Heart left ventricle (tissue), 16 donors: ENCODE results near the gene WDCP. TPM values are rescaled to one million over a fixed set of nuclear protein-coding genes. Genes with fewer than 3 reads are reported as not detected.

Source experiments
- ATAC-seq, 4 donors: fragments of 200-7000 bp; cut with Tn5 transposase; one replicate each; pipeline ENCODE4 v1.9.1; 2020 to 2022; ENCODE audit warnings: moderate library complexity in 4 of 4, mild to moderate bottlenecking in 3 of 4, moderate number of reproducible peaks in 1 of 4
- DNase-seq, 5 donors: peaks; one replicate each; pipeline ENCODE4 v3.0.0-alpha.2; 2020
- H3K27ac ChIP-seq, 12 donors: fragments of 200-600 bp; sonication (generic) in 4 of 12; one replicate each; pipeline versions ENCODE4 v1.5.0 to v1.8.0; 2016 to 2022; ENCODE audit warnings: mild to moderate bottlenecking in 2 of 12
- H3K27me3 ChIP-seq, 9 donors: fragments of 200-600 bp; sonication (generic) in 2 of 9; one replicate each; pipeline versions ENCODE4 v1.5.1 to v1.8.0; 2016 to 2022; ENCODE audit warnings: mild to moderate bottlenecking in 3 of 9
- H3K36me3 ChIP-seq, 9 donors: fragments of 200-600 bp; sonication (generic) in 2 of 9; one replicate each; pipeline versions ENCODE4 v1.5.0 to v1.8.0; 2018 to 2022; ENCODE audit warnings: mild to moderate bottlenecking in 2 of 9
- H3K4me1 ChIP-seq, 12 donors: fragments of 200-600 bp; sonication (generic) in 4 of 12; one replicate each; pipeline versions ENCODE4 v1.5.0 to v1.8.0; 2016 to 2022; ENCODE audit warnings: mild to moderate bottlenecking in 3 of 12
- H3K4me3 ChIP-seq, 12 donors: fragments of 200-600 bp; sonication (generic) in 4 of 12; one replicate each; pipeline versions ENCODE4 v1.5.0 to v1.8.0; 2017 to 2022; ENCODE audit warnings: mild to moderate bottlenecking in 9 of 12, moderate library complexity in 4 of 12
- H3K9me3 ChIP-seq, 12 donors: fragments of 200-600 bp; sonication (generic) in 4 of 12; one replicate each; pipeline versions ENCODE4 v1.5.0 to v1.8.0; 2016 to 2022; ENCODE audit warnings: mild to moderate bottlenecking in 1 of 12
- POLR2A ChIP-seq, 2 donors: fragments of 450-650 bp; IDR thresholded peaks; one replicate each; pipeline ENCODE4 v1.6.1; 2017; ENCODE audit warnings: antibody characterized with exemption in 2 of 2, mild to moderate bottlenecking in 2 of 2, moderate library complexity in 2 of 2
- WGBS, 4 donors: extraction: QIAGEN DNeasy Blood & Tissue Kit in 2 of 4; methylation state at CpG; one replicate each; pipeline versions ENCODE4 v1.1.5 to v1.1.7; 2013 to 2018; 5-methylcytosine and 5-hydroxymethylcytosine counted together
- intact Hi-C, 10 donors: fragments of 100-400 bp; cut with DNase I; formaldehyde crosslinking; loops; one replicate each; pipeline versions ENCODE4 v1.11.1 to v1.14.2; 2022
- polyA plus RNA-seq, 2 donors: library from polyadenylated mRNA; stranded (reverse); fragments of 200-250 nt; gene quantifications; one replicate each; pipeline ENCODE4 v1.2.3, GENCODE V29; 2013
- total RNA-seq, 9 donors: library from RNA; depleted of rRNA in 2 of 9; stranded (reverse); fragments of >200 nt in 2 of 9; fragmentation: NEBNext Ultra II Directional in 3 of 9; extraction: Animal tissue kit (Norgen Biotek cat#: 25700) in 3 of 9; gene quantifications; one replicate each; pipeline versions ENCODE4 v1.1.0 to v1.2.4, GENCODE V29; 2016 to 2023
- TF ChIP-seq, protein P1 (sequence below), 12 donors: fragments of 200-600 bp; sonication (generic) in 4 of 12; IDR thresholded peaks; one replicate each; pipeline versions ENCODE4 v1.5.0 to v1.8.0; 2018 to 2022; ENCODE audit warnings: antibody characterized with exemption in 12 of 12, mild to moderate bottlenecking in 5 of 12
- donor health status: ischemic (EF 13 %, LVEDD 7.1; RV severe dilation, severe dysfunction).
- donor health status: healthy with polysubstance abuse.
- donor health status: DM: no; HTN: yes; CAD: no.
- donor health status: DM: no; HTN: no; CAD: no.
- donor health status: ischemic (EF 25% LVEDD 6.9; RV normal size, moderate dysfunction).
- donor health status: ischemic (EF 25% LVEDD 5.7; RV mildly dilated, moderate dysfunction).
- donor health status: healthy.
- donor health status: DM: yes; HTN: yes; CAD: no.
- donor health status: ischemic (EF 35%, LVEDD 5.7; RV mildly dilated, moderate dysfunction).
- donor health status: nonischemic (EF 11% LVEDD 7.7; RV severe dilation, severe dysfunction).
- donor health status: DM: yes; HTN: yes; CAD: no.
- donor health status: PGD.
- donor health status: ischemic (EF 29% LVEDD 5.4; RV normal size, mild dysfunction).
- donor health status: nonischemic (EF 23%, LVEDD 6.1; RV moderate dilation, normal function).

Gene WDCP
- total and polyA plus RNA-seq, 11 donors = 1.9 to 9.8 (median 5.9) TPM

DNA sequence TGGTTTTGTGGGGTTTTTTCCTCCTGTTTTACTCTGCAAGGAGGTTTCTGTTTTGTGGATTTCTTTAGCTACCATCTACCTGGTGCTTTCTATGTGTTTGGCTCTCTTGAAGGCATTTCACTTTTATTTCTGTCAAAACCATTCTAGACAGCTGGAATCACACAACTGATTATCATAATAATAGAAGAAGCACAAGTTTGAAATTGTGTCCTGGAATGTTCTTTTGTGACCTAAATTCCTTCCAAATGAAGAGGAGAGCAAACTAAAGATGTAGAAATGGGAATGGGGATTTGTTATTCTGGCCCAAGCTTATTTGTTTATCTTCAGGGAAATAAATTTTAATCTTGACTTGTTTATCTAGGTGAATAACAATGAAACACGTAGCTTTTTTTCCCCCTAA lies 54.3 kb downstream of the WDCP start:
- H3K4me1 ChIP-seq = no peaks in the 10 kb centered on the region
- no peaks in the 10 kb centered on the region for H3K9me3 ChIP-seq
- TF ChIP-seq, protein P1, sequence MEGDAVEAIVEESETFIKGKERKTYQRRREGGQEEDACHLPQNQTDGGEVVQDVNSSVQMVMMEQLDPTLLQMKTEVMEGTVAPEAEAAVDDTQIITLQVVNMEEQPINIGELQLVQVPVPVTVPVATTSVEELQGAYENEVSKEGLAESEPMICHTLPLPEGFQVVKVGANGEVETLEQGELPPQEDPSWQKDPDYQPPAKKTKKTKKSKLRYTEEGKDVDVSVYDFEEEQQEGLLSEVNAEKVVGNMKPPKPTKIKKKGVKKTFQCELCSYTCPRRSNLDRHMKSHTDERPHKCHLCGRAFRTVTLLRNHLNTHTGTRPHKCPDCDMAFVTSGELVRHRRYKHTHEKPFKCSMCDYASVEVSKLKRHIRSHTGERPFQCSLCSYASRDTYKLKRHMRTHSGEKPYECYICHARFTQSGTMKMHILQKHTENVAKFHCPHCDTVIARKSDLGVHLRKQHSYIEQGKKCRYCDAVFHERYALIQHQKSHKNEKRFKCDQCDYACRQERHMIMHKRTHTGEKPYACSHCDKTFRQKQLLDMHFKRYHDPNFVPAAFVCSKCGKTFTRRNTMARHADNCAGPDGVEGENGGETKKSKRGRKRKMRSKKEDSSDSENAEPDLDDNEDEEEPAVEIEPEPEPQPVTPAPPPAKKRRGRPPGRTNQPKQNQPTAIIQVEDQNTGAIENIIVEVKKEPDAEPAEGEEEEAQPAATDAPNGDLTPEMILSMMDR (IDR thresholded peaks at IDR 0.05) = no peak
- no peak for TF ChIP-seq POLR2A (IDR thresholded peaks at IDR 0.05)
- DNase-seq (no peak), ATAC-seq (no peak)
- H3K4me3 ChIP-seq = no peak overlapping the region
- intact Hi-C loops = no loop called here
- no peak overlapping the region for H3K27ac ChIP-seq
- H3K27me3 ChIP-seq = no peaks in the 10 kb centered on the region
- peaks cover 0 to 25% (median 3%) of the 10 kb centered on the region in 9 donors for H3K36me3 ChIP-seq
- 82 to 86% (median 84%) methylated on average over 1 of the region's 1 CpG for WGBS, 4 donors

DNA sequence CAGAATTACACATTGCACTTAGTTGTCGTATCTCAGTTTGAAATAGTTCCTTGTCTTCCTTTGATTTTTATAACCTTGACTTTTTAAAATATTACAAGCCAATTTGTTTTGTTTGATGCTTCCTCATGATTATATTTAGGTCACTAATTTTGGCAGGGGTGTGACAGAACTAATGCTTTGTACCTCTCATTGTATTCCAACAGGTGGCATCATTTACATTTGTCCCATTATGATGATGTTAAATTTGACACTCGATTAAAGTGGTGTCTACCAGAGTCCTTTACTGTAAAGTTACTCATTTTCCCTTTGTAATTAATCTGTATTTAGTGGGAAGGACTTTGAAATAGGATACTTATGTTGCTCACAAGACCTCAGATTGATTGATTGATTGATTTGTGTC lies 58.8 kb downstream of the WDCP start:
- Histone ChIP-seq H3K27me3 (no peaks in the 10 kb centered on the region), H3K36me3 (peaks cover 0 to 61% (median 29%) of the 10 kb centered on the region in 9 donors), H3K27ac (no peak overlapping the region), H3K4me1 (no peaks in the 10 kb centered on the region), H3K9me3 (no peaks in the 10 kb centered on the region), H3K4me3 (no peak overlapping the region)
- intact Hi-C loops = loop anchor here in 2 of 10 donors (5.0 kb wide), 2 partner anchors 94 to 99 kb away; partner anchors contain the start of gene TP53I3 (in 1 of the 2)
- DNase-seq (no peak), ATAC-seq (no peak)
- 54 to 64% (median 55%) methylated on average over 2 of the region's 2 CpGs for WGBS, 4 donors
- TF ChIP-seq POLR2A (IDR thresholded peaks at IDR 0.05) = no peak
- TF ChIP-seq, protein P1 (IDR thresholded peaks at IDR 0.05) = peak in 8 of 12 donors; percentile 10 to 43 (median 22)

Other genes starting within 250 kb of the WDCP start
- gene ATAD2B, start 120.3 kb downstream of the WDCP start, total RNA-seq = 10 to 100 TPM in 2 of 9 donors, 1 to 10 TPM in 7; 5.0 to 13.3 (median 8.3) TPM
- gene ATAD2B, start 120.3 kb downstream of the WDCP start, polyA plus RNA-seq = 1 to 10 TPM; 2.8 to 3.4 TPM
- 10 to 100 TPM; 15.8 to 24.0 (median 19.6) TPM for gene UBXN2A, start 106.9 kb downstream of the WDCP start, total RNA-seq
- 10 to 100 TPM in 1 of 2 donors, 1 to 10 TPM in 1; 9.6 to 12.7 TPM for gene UBXN2A, start 106.9 kb downstream of the WDCP start, polyA plus RNA-seq
- under 1 TPM in 2 of 9 donors, not detected in 7; 0.09 to 0.19 TPM for gene MFSD2B, start 37.3 kb downstream of the WDCP start, total RNA-seq
- gene MFSD2B, start 37.3 kb downstream of the WDCP start, polyA plus RNA-seq = under 1 TPM in 1 of 2 donors, not detected in 1; 0.01 TPM
- gene FKBP1B, start 2.4 kb upstream of the WDCP start, total RNA-seq = 1 to 10 TPM; 1.4 to 7.6 (median 2.6) TPM
- 1 to 10 TPM; 1.9 to 4.7 TPM for gene FKBP1B, start 2.4 kb upstream of the WDCP start, polyA plus RNA-seq
- 10 to 100 TPM; 49.7 to 89.6 (median 58.4) TPM for gene SF3B6, start 28.9 kb upstream of the WDCP start, total RNA-seq
- gene SF3B6, start 28.9 kb upstream of the WDCP start, polyA plus RNA-seq = 100 to 1,000 TPM in 1 of 2 donors, 10 to 100 TPM in 1; 37.4 to 121 TPM
- gene TP53I3, start 37.4 kb upstream of the WDCP start, total RNA-seq = 10 to 100 TPM in 4 of 9 donors, 1 to 10 TPM in 5; 4.7 to 21.8 (median 9.6) TPM
- 10 to 100 TPM; 15.4 to 23.3 TPM for gene TP53I3, start 37.4 kb upstream of the WDCP start, polyA plus RNA-seq
- under 1 TPM in 5 of 9 donors, not detected in 4; 0.50 to 0.76 (median 0.59) TPM for gene PFN4, start 75.9 kb upstream of the WDCP start, total RNA-seq
- 1 to 10 TPM in 1 of 2 donors, under 1 TPM in 1; 0.14 to 2.1 TPM for gene PFN4, start 75.9 kb upstream of the WDCP start, polyA plus RNA-seq
- 10 to 100 TPM; 11.1 to 36.9 (median 21.2) TPM for gene FAM228B, start 76.1 kb upstream of the WDCP start, total RNA-seq
- gene FAM228B, start 76.1 kb upstream of the WDCP start, polyA plus RNA-seq = 10 to 100 TPM in 1 of 2 donors, 1 to 10 TPM in 1; 5.4 to 31.9 TPM
- 1 to 10 TPM in 2 of 9 donors, under 1 TPM in 4, not detected in 3; 0.19 to 1.9 (median 0.84) TPM for gene FAM228A, start 127.7 kb upstream of the WDCP start, total RNA-seq
- under 1 TPM; 0.29 to 0.50 TPM for gene FAM228A, start 127.7 kb upstream of the WDCP start, polyA plus RNA-seq